H1 (cell line): ENCODE results near the gene UCN3. TPM values are rescaled to one million over a fixed set of nuclear protein-coding genes. Genes with fewer than 3 reads are reported as not detected.

Source experiments
- CTCF ChIA-PET: fragments of 300-600 bp; sonication (Branson Sonifier 250); formaldehyde crosslinking; loops from one replicate; lab custom pipeline; 2021; ENCODE audit not compliant: partially characterized antibody; lab: Charles Lee
- POLR2A ChIA-PET: fragments of 300-600 bp; sonication (Branson Sonifier 250); formaldehyde crosslinking; loops from one replicate; lab custom pipeline; 2021; ENCODE audit warnings: inconsistent platforms; ENCODE audit not compliant: partially characterized antibody; lab: Charles Lee
- DNase-seq, 2 experiments: peaks; one replicate each; pipeline versions ENCODE4 v3.0.0 to v3.0.0-alpha.2; 2010 to 2022; ENCODE audit warnings: low spot score in 2 of 2, low read depth in 1 of 2, mixed read lengths in 1 of 2
- FAIRE-seq: peaks from 2 replicates; lab custom pipeline; 2011; peaks lifted over from hg19 to GRCh38; lab: Jason Lieb, UNC
- H2AFZ ChIP-seq: 2 replicates; pipeline ENCODE4 v1.8.1; 2012; ENCODE audit warnings: low read length, inconsistent platforms
- H2AK5ac ChIP-seq: 2 replicates; pipeline ENCODE4 v1.6.1; 2013; ENCODE audit warnings: low read depth, low read length
- H2BK120ac ChIP-seq: replicated peaks from 2 replicates; pipeline ENCODE3; 2013; ENCODE audit warnings: low read depth, low read length, inconsistent platforms
- H2BK12ac ChIP-seq: 2 replicates; pipeline ENCODE4 v1.6.1; 2013; ENCODE audit warnings: low read depth, low read length
- H2BK15ac ChIP-seq: 2 replicates; pipeline ENCODE4 v1.6.1; 2013; ENCODE audit warnings: low read length
- H2BK20ac ChIP-seq: 2 replicates; pipeline ENCODE4 v1.6.1; 2013; ENCODE audit warnings: low read length
- H2BK5ac ChIP-seq: 2 replicates; pipeline ENCODE4 v1.6.1; 2013; ENCODE audit warnings: low read depth, low read length
- H3K14ac ChIP-seq: 2 replicates; pipeline ENCODE4 v1.6.1; 2013; ENCODE audit warnings: inconsistent platforms; ENCODE audit not compliant: insufficient read length
- H3K18ac ChIP-seq: 2 replicates; pipeline ENCODE4 v1.6.1; 2013; ENCODE audit warnings: low read length; ENCODE audit errors: extremely low read depth
- H3K23ac ChIP-seq: 2 replicates; pipeline ENCODE4 v1.6.1; 2013; ENCODE audit warnings: inconsistent platforms; ENCODE audit not compliant: insufficient read length
- H3K23me2 ChIP-seq: 2 replicates; pipeline ENCODE4 v1.6.1; 2013; ENCODE audit warnings: low read depth, low read length
- H3K27ac ChIP-seq: 2 replicates; pipeline ENCODE4 v1.6.1; 2011; ENCODE audit warnings: low read depth, low read length, inconsistent platforms
- H3K27me3 ChIP-seq, 4 experiments: replicated peaks in 1 of 4; 1 replicate in 1 of 4; 2 replicates in 3 of 4; pipeline versions ENCODE4 v1.6.1 to v1.8.1; 2011 to 2013; ENCODE audit warnings: low read length in 3 of 4, mild to moderate bottlenecking in 3 of 4, inconsistent platforms in 2 of 4, mixed read lengths in 2 of 4, moderate library complexity in 1 of 4; ENCODE audit not compliant: control insufficient read depth in 3 of 4, insufficient read depth in 3 of 4; ENCODE audit errors: extremely low read depth in 1 of 4
- H3K36me3 ChIP-seq, 4 experiments: 2 replicates each; pipeline versions ENCODE4 v1.6.1 to v1.8.1; 2011 to 2013; ENCODE audit warnings: mild to moderate bottlenecking in 4 of 4, low read length in 3 of 4, moderate library complexity in 2 of 4, control low read depth in 1 of 4, inconsistent platforms in 1 of 4; ENCODE audit not compliant: insufficient read depth in 4 of 4, control insufficient read depth in 2 of 4
- H3K4ac ChIP-seq: replicated peaks from 2 replicates; pipeline ENCODE3; 2013; ENCODE audit warnings: low read length, low read depth, mixed read lengths, inconsistent platforms; ENCODE audit not compliant: insufficient read length
- H3K4me1 ChIP-seq, 4 experiments: replicated peaks in 1 of 4; 1 replicate in 1 of 4; 2 replicates in 3 of 4; pipeline versions ENCODE4 v1.6.1 to v1.8.1; 2011 to 2013; ENCODE audit warnings: low read length in 3 of 4, inconsistent platforms in 2 of 4, mixed read lengths in 1 of 4; ENCODE audit not compliant: insufficient read depth in 4 of 4, control insufficient read depth in 3 of 4
- H3K4me2 ChIP-seq, 2 experiments: 2 replicates each; pipeline versions ENCODE4 v1.6.1 to v1.8.1; 2011 to 2013; ENCODE audit warnings: low read depth in 2 of 2, low read length in 2 of 2, control low read depth in 1 of 2, inconsistent platforms in 1 of 2, mild to moderate bottlenecking in 1 of 2; ENCODE audit not compliant: insufficient read depth in 1 of 2
- H3K4me3 ChIP-seq, 4 experiments: fragments of 200-600, 300-600 bp in 1 of 4; sonication (generic), shearing (Covaris generic), sonication (Bioruptor Twin) in 1 of 4; 2 replicates each; pipeline versions ENCODE4 v1.5.1 to v1.8.1; 2011 to 2016; ENCODE audit warnings: low read length in 4 of 4, low read depth in 3 of 4, control low read depth in 2 of 4, inconsistent platforms in 2 of 4, mild to moderate bottlenecking in 2 of 4, mixed read lengths in 1 of 4, moderate library complexity in 1 of 4; ENCODE audit not compliant: insufficient read depth in 2 of 4; ENCODE audit errors: extremely low read depth in 1 of 4
- H3K56ac ChIP-seq: replicated peaks from 2 replicates; pipeline ENCODE3; 2013; ENCODE audit warnings: low read depth, mild to moderate bottlenecking, mixed read lengths, low read length, inconsistent platforms; ENCODE audit not compliant: insufficient read length
- H3K79me1 ChIP-seq: 2 replicates; pipeline ENCODE4 v1.6.1; 2013; ENCODE audit warnings: low read depth, low read length, control low read depth
- H3K79me2 ChIP-seq, 2 experiments: 2 replicates each; pipeline versions ENCODE4 v1.6.1 to v1.8.1; 2012 to 2013; ENCODE audit warnings: low read length in 2 of 2, mild to moderate bottlenecking in 2 of 2, inconsistent platforms in 1 of 2; ENCODE audit not compliant: insufficient read depth in 2 of 2, control insufficient read depth in 1 of 2
- H3K9ac ChIP-seq, 4 experiments: replicated peaks in 1 of 4; 1 replicate in 1 of 4; 2 replicates in 3 of 4; pipeline versions ENCODE4 v1.6.1 to v1.8.1; 2011 to 2013; ENCODE audit warnings: low read depth in 3 of 4, low read length in 3 of 4, control low read depth in 2 of 4, mild to moderate bottlenecking in 2 of 4, moderate library complexity in 2 of 4, inconsistent platforms in 1 of 4; ENCODE audit errors: extremely low read depth in 1 of 4
- H3K9me3 ChIP-seq, 2 experiments: 2 replicates each; pipeline versions ENCODE4 v1.6.1 to v1.8.1; 2012 to 2013; ENCODE audit warnings: mild to moderate bottlenecking in 2 of 2, moderate library complexity in 2 of 2, control low read depth in 1 of 2, inconsistent platforms in 1 of 2, low read depth in 1 of 2, low read length in 1 of 2, mixed read lengths in 1 of 2; ENCODE audit not compliant: insufficient read depth in 2 of 2
- H4K20me1 ChIP-seq, 2 experiments: replicated peaks in 1 of 2; 2 replicates each; pipeline versions ENCODE3 to v1.8.1; 2011 to 2013; ENCODE audit warnings: inconsistent platforms in 2 of 2, low read length in 2 of 2, mild to moderate bottlenecking in 1 of 2; ENCODE audit not compliant: insufficient read depth in 2 of 2, control insufficient read depth in 1 of 2
- H4K5ac ChIP-seq: 2 replicates; pipeline ENCODE4 v1.6.1; 2013; ENCODE audit warnings: low read length, low read depth, mixed read lengths, inconsistent platforms; ENCODE audit not compliant: insufficient read length
- H4K8ac ChIP-seq: 2 replicates; pipeline ENCODE4 v1.8.0; 2013; ENCODE audit warnings: mild to moderate bottlenecking, moderate library complexity, low read length, inconsistent platforms; ENCODE audit not compliant: insufficient read depth; ENCODE audit errors: extremely low read depth
- H4K91ac ChIP-seq: replicated peaks from 2 replicates; pipeline ENCODE3; 2013; ENCODE audit warnings: low read length, mixed read lengths, inconsistent platforms; ENCODE audit not compliant: insufficient read length
- BCL11A ChIP-seq, 2 experiments: IDR thresholded peaks; one replicate each; pipeline ENCODE4 v1.6.1; 2011; ENCODE audit warnings: low read depth in 2 of 2, low read length in 2 of 2, mild to moderate bottlenecking in 2 of 2
- BRCA1 ChIP-seq: IDR thresholded peaks from 2 replicates; pipeline ENCODE4 v1.6.1; 2012; ENCODE audit warnings: low read depth, low read length, improper control_type of control experiment
- CBX8 ChIP-seq: fragments of 300-800, 300-1000 bp; sonication (generic); IDR thresholded peaks from 2 replicates; pipeline ENCODE4 v1.7.1; 2016; ENCODE audit warnings: low read depth, low read length, borderline replicate concordance
- E2F6 ChIP-seq: IDR thresholded peaks from 2 replicates; pipeline ENCODE4 v1.6.1; 2012; ENCODE audit warnings: inconsistent platforms
- EGR1 ChIP-seq: IDR thresholded peaks from 2 replicates; pipeline ENCODE4 v1.6.1; 2011; ENCODE audit warnings: low read depth, low read length, borderline replicate concordance
- GTF2F1 ChIP-seq: IDR thresholded peaks from 2 replicates; pipeline ENCODE4 v1.6.1; 2012; ENCODE audit warnings: low read depth, low read length, improper control_type of control experiment, borderline replicate concordance
- MAFK ChIP-seq: IDR thresholded peaks from 2 replicates; pipeline ENCODE4 v1.6.1; 2012; ENCODE audit warnings: low read depth, mild to moderate bottlenecking, improper control_type of control experiment, low read length
- RFX5 ChIP-seq: IDR thresholded peaks from 2 replicates; pipeline ENCODE4 v1.6.1; 2011; ENCODE audit warnings: low read depth, low read length, improper control_type of control experiment, borderline replicate concordance
- SIX5 ChIP-seq: IDR thresholded peaks from 2 replicates; pipeline ENCODE4 v1.6.1; 2011; ENCODE audit warnings: mild to moderate bottlenecking, low read depth, low read length
- TAF1 ChIP-seq: IDR thresholded peaks from 2 replicates; pipeline ENCODE4 v1.6.1; 2011; ENCODE audit warnings: mild to moderate bottlenecking, low read depth, low read length
- TEAD4 ChIP-seq: IDR thresholded peaks from 2 replicates; pipeline ENCODE4 v1.6.1; 2012; ENCODE audit warnings: low read depth, low read length, inconsistent platforms, mixed read lengths
- WGBS, 2 experiments: shearing (Covaris generic) in 1 of 2; methylation state at CpG; one replicate each; pipeline versions ENCODE4 v1.1.6 to v1.1.7; 2013 to 2015; ENCODE audit warnings: low lambda C conversion rate in 2 of 2, mixed read lengths in 2 of 2, inconsistent platforms in 1 of 2, low coverage in 1 of 2, missing lambda C conversion rate in 1 of 2; ENCODE audit not compliant: insufficient replicate concordance in 2 of 2, insufficient coverage in 1 of 2, insufficient read length in 1 of 2; ENCODE audit errors: extremely low coverage in 1 of 2, missing lambda C conversion rate in 1 of 2; 5-methylcytosine and 5-hydroxymethylcytosine counted together
- polyA plus RNA-seq, 7 experiments: library from polyadenylated mRNA; depleted of rRNA in 3 of 7; stranded (reverse) in 5 of 7; unstranded in 2 of 7; fragments of >200 nt in 5 of 7; fragments of 200-250 nt in 2 of 7; gene quantifications; 1 replicate in 5 of 7; 2 replicates in 1 of 7; 4 replicates in 1 of 7; pipeline versions ENCODE4 v1.2.1 to v1.2.3, GENCODE V29; 2011 to 2013; ENCODE audit warnings: missing spikeins in 2 of 7, mixed read lengths in 2 of 7
- total RNA-seq: library from RNA; stranded (reverse); fragmentation: NEBNext Ultra II Directional; extraction: Animal tissue kit (Norgen Biotek cat#: 25700); gene quantifications from 2 replicates; pipeline ENCODE4 v1.2.1, GENCODE V29; 2021

The UCN3 gene
- total and polyA plus RNA-seq, 2 of the 8 experiments (the other 6 are each of a cell fraction or from before 2014, with no cell fraction given), result not detected

- no peak overlapping the region for H2BK20ac ChIP-seq
- H4K5ac ChIP-seq, result no peak overlapping the region
- H3K4ac ChIP-seq, result no peak overlapping the region
- no peak overlapping the region for H3K4me3 ChIP-seq
- no peaks in the 10 kb centered on the region for H3K4me1 ChIP-seq
- H2AFZ ChIP-seq, result no peak overlapping the region
- CTCF ChIA-PET, result interaction anchor here (0.9 to 1.1 kb wide), 2 partner anchors 8 to 484 kb away, joined by 3 read pairs; no protein-coding TSS in a partner anchor
- no peak overlapping the region for H2BK5ac ChIP-seq
- H2BK15ac ChIP-seq, result no peak overlapping the region
- no peak overlapping the region for H3K23ac ChIP-seq
- DNase-seq, result no peak
- 87% methylated on average over 5 of the region's 5 CpGs; no CpG with 5 or more reads in 1 of the 2 experiments for WGBS, 2 experiments
- H2BK120ac ChIP-seq, result no peak overlapping the region
- H2AK5ac ChIP-seq, result no peak overlapping the region
- H3K56ac ChIP-seq, result no peak overlapping the region
- no peak for FAIRE-seq
- H4K91ac ChIP-seq, result no peak overlapping the region
- H3K79me2 ChIP-seq, result no peaks in the 10 kb centered on the region
- H4K20me1 ChIP-seq, result no peaks in the 10 kb centered on the region
- H3K27ac ChIP-seq, result no peak overlapping the region
- no peak overlapping the region for H4K8ac ChIP-seq
- no peaks in the 10 kb centered on the region for H3K79me1 ChIP-seq
- H3K36me3 ChIP-seq, result no peaks in the 10 kb centered on the region
- H3K14ac ChIP-seq, result no peak overlapping the region
- no peaks in the 10 kb centered on the region for H3K27me3 ChIP-seq
- no peak overlapping the region for H3K18ac ChIP-seq
- POLR2A ChIA-PET, result no interaction called here
- no peak overlapping the region for H3K4me2 ChIP-seq
- peaks cover 0 to 4% of the 10 kb centered on the region in 2 experiments; a peak in 1 of 4 replicates for H3K9me3 ChIP-seq
- H3K9ac ChIP-seq, result no peak overlapping the region
- peaks cover 8% of the 10 kb centered on the region; the same call in 1 of the 2 replicates for H3K23me2 ChIP-seq
- no peak overlapping the region for H2BK12ac ChIP-seq
- TF ChIP-seq BCL11A (IDR thresholded peaks at IDR 0.05; ENCODE audit: low read depth in 2 of 2, low read length in 2 of 2), result no peak
- no peak for TF ChIP-seq TEAD4
- TF ChIP-seq MAFK, result no peak
- TF ChIP-seq CBX8, result no peak
- TF ChIP-seq E2F6, result no peak
- no peak for TF ChIP-seq TAF1
- TF ChIP-seq EGR1, result no peak
- TF ChIP-seq SIX5, result no peak
- TF ChIP-seq RFX5, result no peak
- no peak for TF ChIP-seq GTF2F1
- TF ChIP-seq BRCA1, result no peak
Measured at GRCh38 chr10:5334196-5334880, 30.4 kb upstream of the UCN3 start.
